ENCODE measurements around the gene SLC16A5. TPM values are rescaled to one million over a fixed set of nuclear protein-coding genes. Genes with fewer than 3 reads are reported as not detected.

Gene SLC16A5
- total and polyA plus RNA-seq, 8 donors = 2.2 to 8.8 (median 4.4) TPM

- Histone ChIP-seq H3K27me3 (no peaks in the 10 kb centered on the region), H3K36me3 (peaks cover 0 to 6% (median 0%) of the 10 kb centered on the region in 3 donors), H3K4me3 (peak overlapping the region in 3 of 4 donors; percentile 73 to 97 (median 94)), H3K4me1 (peaks cover 4 to 19% (median 10%) of the 10 kb centered on the region in 3 donors), H3K9me3 (no peaks in the 10 kb centered on the region), H3K27ac (peak overlapping the region in 2 of 4 donors; percentile 19 to 90)
- no peak for FAIRE-seq
- WGBS, 2 donors = 11 to 13% methylated on average over 5 of the region's 5 CpGs
- peak in 3 of 4 donors; percentile 19 to 44 (median 39) for ATAC-seq
- intact Hi-C loops (cut with DNase I) = no loop called here
- DNase-seq = peak in 4 of 6 donors; percentile 50 to 66 (median 56)
- no peak for TF ChIP-seq CTCF (IDR thresholded peaks at IDR 0.05)
These were observed 39.4 kb upstream of the SLC16A5 start for GRCh38 chr17:75048249-75048878.

GRCh38 chr17:75049057-75049456 is 38.7 kb upstream of the SLC16A5 start:
- Histone ChIP-seq H3K4me3 (no peak overlapping the region), H3K27me3 (no peaks in the 10 kb centered on the region), H3K27ac (no peak overlapping the region), H3K9me3 (no peaks in the 10 kb centered on the region), H3K4me1 (peaks cover 4 to 19% (median 10%) of the 10 kb centered on the region in 3 donors), H3K36me3 (peaks cover 0 to 13% (median 0%) of the 10 kb centered on the region in 3 donors)
- TF ChIP-seq CTCF (IDR thresholded peaks at IDR 0.05) = no peak
- DNase-seq = no peak
- ATAC-seq = no peak
- intact Hi-C loops (cut with DNase I) = no loop called here
- WGBS, 2 donors = 86 to 90% methylated on average over 5 of the region's 5 CpGs
- no peak for FAIRE-seq

GRCh38 chr17:75049706-75050105 is 38.0 kb upstream of the SLC16A5 start:
- Histone ChIP-seq H3K36me3 (peaks cover 0 to 15% (median 0%) of the 10 kb centered on the region in 3 donors), H3K9me3 (no peaks in the 10 kb centered on the region), H3K4me1 (peaks cover 4 to 19% (median 10%) of the 10 kb centered on the region in 3 donors), H3K27me3 (no peaks in the 10 kb centered on the region), H3K4me3 (no peak overlapping the region), H3K27ac (no peak overlapping the region)
- intact Hi-C loops (cut with DNase I) = no loop called here
- FAIRE-seq (no peak), DNase-seq (no peak), ATAC-seq (no peak)
- no peak for TF ChIP-seq CTCF (IDR thresholded peaks at IDR 0.05)

GRCh38 chr17:75051941-75052340 is 35.8 kb upstream of the SLC16A5 start:
- Histone ChIP-seq H3K27ac (no peak overlapping the region), H3K27me3 (no peaks in the 10 kb centered on the region), H3K9me3 (no peaks in the 10 kb centered on the region), H3K4me3 (no peak overlapping the region), H3K36me3 (peaks cover 0 to 15% (median 0%) of the 10 kb centered on the region in 3 donors), H3K4me1 (peaks cover 4 to 12% (median 10%) of the 10 kb centered on the region in 3 donors)
- no peak for TF ChIP-seq CTCF (IDR thresholded peaks at IDR 0.05)
- 73 to 89% methylated on average over 2 of the region's 2 CpGs for WGBS, 2 donors
- FAIRE-seq (no peak), DNase-seq (no peak), ATAC-seq (no peak)
- intact Hi-C loops (cut with DNase I) = no loop called here

Measured in pancreas (tissue), 10 donors.